ENCODE data around the gene RPUSD3.
"Not testable (repeated sequence)": the region's sequence is repeated elsewhere in the genome, so short reads cannot be mapped to it uniquely, and the experiment has no call there.

RPUSD3 gene

GRCh38 chr3:9843715-9844438, at the start of gene RPUSD3:
TSS of gene RPUSD3 (minus strand) at chr3:9844008. CDS start at chr3:9843990, 18 bp downstream.
- DNase-seq = peak; percentile 97

- no peak for DNase-seq
These were observed 47.3 kb upstream of the RPUSD3 start for GRCh38 chr3:9891072-9891622.

GRCh38 chr3:9890249-9891071, 46.7 kb upstream of the RPUSD3 start, which contains the start of gene JAGN1:
TSS of gene JAGN1 (plus strand) at chr3:9890610. CDS start at chr3:9890723, 113 bp downstream.
- peak; percentile 92 for DNase-seq

GRCh38 chr3:9889405-9889804, 45.6 kb upstream of the RPUSD3 start:
- no peak for DNase-seq

- DNase-seq = no peak
These were observed 44.7 kb upstream of the RPUSD3 start for GRCh38 chr3:9888540-9888939.

GRCh38 chr3:9887480-9887879, 43.7 kb upstream of the RPUSD3 start:
- no peak for DNase-seq

GRCh38 chr3:9886328-9886727, 42.5 kb upstream of the RPUSD3 start:
- no peak for DNase-seq

- no peak for DNase-seq
These were observed 40.9 kb upstream of the RPUSD3 start for GRCh38 chr3:9884555-9885165.

- DNase-seq = no peak
These were observed 40.1 kb upstream of the RPUSD3 start for GRCh38 chr3:9883706-9884554.

- DNase-seq = no peak
These were observed 37.6 kb upstream of the RPUSD3 start for GRCh38 chr3:9881441-9881840.

- DNase-seq = no peak
These were observed 36.2 kb upstream of the RPUSD3 start, which contains the start of gene CIDEC for GRCh38 chr3:9879830-9880549. TSS of gene CIDEC (minus strand) at chr3:9880253. CDS start at chr3:9878486, 1,767 bp downstream.

- DNase-seq = no peak
These were observed 34.9 kb upstream of the RPUSD3 start for GRCh38 chr3:9878700-9879099.

- no peak for DNase-seq
These were observed 33.2 kb upstream of the RPUSD3 start for GRCh38 chr3:9876991-9877390.

GRCh38 chr3:9876255-9876654, 32.4 kb upstream of the RPUSD3 start:
- not testable (repeated sequence) for DNase-seq

GRCh38 chr3:9875448-9875847, 31.6 kb upstream of the RPUSD3 start:
- no peak for DNase-seq

- DNase-seq = not testable (repeated sequence)
These were observed 28.3 kb upstream of the RPUSD3 start for GRCh38 chr3:9872067-9872466.

- no peak for DNase-seq
These were observed 27.2 kb upstream of the RPUSD3 start for GRCh38 chr3:9870978-9871377.

- DNase-seq = no peak
These were observed 26.1 kb upstream of the RPUSD3 start for GRCh38 chr3:9869955-9870354.

GRCh38 chr3:9867106-9867505, 23.3 kb upstream of the RPUSD3 start:
- DNase-seq = no peak

- DNase-seq = no peak
These were observed 22.8 kb upstream of the RPUSD3 start for GRCh38 chr3:9866639-9867038.

- DNase-seq = not testable (repeated sequence)
These were observed 21.4 kb upstream of the RPUSD3 start for GRCh38 chr3:9865125-9865637.
